NCI-H82 treated with DMSO at 0.1 percent for 48 hours (cell line): Measurements from ENCODE around the gene RNF126.
"Not testable (repeated sequence)": the region's sequence is repeated elsewhere in the genome, so short reads cannot be mapped to it uniquely, and the experiment has no call there.

Source experiments
- DNase-seq: peaks from one replicate; lab custom pipeline; 2025; ENCODE audit not compliant: unreplicated experiment; lab: John Stamatoyannopoulos, UW

Gene RNF126

DNA sequence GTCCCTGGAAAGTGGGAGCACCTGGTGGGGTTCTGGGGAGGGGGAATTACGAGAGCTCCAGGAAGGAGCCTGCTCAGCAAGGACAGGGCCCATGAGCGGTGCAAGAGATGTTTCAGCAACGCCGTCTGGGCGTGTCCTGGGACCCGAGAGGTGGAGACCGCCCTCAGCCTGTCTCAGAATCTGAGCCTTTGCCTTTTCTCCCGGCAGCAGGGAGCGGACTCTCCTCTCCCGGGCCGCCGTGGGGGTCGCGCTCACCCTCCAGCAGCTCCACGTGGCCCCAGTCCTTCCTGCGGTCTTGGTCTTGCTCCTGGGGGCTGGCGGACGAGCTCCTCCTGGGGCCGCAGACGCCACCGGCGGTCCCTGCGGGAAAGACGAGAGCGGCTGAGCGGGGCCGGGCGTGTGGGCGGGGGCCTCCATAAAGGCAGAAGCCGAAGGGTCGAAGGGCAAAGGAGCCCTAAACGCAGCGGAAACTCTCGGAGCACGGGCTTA, 30.4 kb downstream of the RNF126 start:
- no peak for DNase-seq

DNA sequence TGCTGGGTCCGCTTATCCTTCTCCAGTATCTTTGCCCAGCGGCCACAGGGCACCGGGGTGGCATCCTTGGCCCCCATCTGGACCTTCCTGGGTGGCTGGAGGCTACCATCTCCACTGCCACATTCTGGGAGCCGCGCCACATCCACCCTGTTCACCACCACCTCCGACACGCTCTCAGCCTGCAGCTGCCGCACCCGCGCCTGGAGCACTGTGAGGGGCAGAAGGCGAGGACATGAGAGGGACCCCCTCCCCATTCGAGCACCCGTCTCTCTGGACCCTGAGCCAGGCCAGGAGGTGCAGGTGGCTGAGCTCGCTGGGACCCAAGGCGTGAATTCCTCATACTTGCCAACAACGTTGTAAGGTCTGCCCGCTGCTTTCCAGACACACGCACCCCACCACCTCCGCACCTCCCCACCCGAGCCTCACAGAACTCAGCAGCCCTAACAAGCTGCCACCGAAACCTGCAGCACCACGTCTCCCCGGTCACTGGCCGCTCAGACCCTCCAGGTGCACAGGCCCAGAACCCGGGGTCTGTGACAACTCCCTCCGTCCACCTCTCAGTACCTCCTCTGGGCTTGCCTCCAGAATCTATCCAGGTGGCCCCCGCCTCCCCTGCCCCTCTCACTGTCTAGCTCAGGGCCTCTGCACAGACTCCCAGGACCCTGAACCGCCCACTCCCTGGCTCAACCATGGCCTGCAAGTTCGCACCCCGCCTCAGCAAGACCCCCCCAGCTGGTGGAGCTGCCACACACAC, 32.9 kb downstream of the RNF126 start:
- no peak for DNase-seq

GRCh38 chr19:629515-629914, 33.5 kb downstream of the RNF126 start:
- DNase-seq = not testable (repeated sequence)

- no peak for DNase-seq
Measured at GRCh38 chr19:628168-628567, 34.8 kb downstream of the RNF126 start.

DNA sequence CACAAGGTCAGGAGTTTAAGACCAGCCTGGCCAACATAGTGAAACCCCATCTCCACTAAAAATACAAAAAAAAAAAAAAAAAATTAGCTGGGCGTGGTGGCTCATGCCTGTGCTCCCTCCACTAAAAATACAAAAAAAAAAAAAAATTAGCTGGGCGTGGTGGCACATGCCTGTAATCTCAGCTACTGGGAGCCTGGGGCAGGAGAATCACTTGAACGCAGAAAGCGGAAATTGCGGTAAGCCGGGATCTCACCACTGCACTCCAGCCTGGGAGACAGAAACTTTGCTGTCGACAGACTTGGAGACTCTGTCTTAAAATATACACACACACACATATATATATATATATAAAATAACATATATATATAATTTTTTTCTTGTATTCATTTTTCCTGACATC, 36.4 kb downstream of the RNF126 start:
- not testable (repeated sequence) for DNase-seq

- no peak for DNase-seq
Measured at GRCh38 chr19:625257-625656, 37.8 kb downstream of the RNF126 start.

DNA sequence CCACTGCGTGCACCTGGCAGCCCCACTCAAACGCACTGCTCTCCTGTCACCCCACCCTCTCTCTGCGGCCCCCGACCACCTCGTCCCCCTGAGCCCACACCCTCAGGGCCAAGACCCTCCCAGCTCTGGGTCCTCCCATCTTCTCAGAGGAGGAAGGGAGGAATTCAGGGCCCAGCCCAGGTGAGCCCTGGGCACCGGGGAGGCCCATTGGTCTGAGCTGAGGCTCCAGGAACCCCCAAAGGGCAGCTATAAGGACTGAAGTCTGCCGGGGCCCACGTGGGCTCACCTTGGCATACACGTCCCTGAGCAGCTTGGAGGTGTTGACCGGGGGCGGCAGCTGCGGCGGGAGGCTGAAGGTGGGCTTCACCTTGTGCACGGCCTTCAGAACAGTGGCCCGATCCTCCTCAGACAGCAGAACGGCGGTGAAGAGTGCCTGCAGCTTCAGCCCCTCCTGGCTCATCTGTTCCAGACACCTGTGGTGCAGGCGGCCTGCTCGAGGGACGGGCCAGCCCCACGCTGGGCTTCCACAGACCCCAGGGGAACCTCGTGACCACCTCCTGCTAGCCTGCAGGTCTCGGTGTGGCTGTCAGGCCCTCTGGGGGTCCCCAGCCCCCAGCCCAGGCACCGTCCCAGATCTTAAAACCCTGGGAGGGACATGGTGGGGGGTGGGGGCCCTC, 38.4 kb downstream of the RNF126 start:
- DNase-seq = no peak

GRCh38 chr19:623974-624373, 39.0 kb downstream of the RNF126 start:
- DNase-seq = no peak

DNA sequence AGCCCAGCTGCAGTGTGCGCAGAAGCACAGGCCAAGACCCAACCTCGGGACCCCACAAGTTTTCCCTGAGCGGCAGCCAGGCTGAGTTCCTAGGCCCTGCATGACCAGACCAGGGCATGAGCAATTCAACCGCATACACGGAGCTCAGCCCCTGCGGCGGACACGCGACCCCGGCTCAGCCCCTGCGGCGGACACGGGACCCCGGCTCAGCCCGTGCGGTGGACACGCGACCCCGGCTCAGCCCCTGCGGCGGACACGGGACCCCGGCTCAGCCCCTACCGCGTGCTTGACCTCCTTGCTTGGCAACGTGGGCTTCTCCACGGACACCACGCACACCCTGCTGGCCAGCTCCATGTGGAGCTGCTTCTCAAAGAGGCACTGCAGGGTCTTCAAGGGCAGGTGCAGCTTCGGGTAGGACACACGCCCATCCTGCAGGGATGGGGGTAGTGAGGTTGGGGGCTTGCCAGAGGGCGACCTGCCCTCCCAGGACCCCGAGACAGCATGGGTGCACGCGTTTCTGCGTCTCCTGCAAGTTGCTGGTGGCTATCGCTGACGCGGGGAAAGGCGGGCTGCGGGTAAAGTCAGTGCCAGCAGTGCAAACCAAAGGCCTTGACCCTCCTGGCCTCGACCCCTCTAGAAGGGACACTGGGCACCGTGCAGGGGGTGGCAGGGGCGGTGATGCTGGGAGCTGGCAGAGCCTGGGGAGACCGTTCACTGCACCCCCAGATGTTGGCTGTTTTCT, 39.7 kb downstream of the RNF126 start:
- no peak for DNase-seq

DNA sequence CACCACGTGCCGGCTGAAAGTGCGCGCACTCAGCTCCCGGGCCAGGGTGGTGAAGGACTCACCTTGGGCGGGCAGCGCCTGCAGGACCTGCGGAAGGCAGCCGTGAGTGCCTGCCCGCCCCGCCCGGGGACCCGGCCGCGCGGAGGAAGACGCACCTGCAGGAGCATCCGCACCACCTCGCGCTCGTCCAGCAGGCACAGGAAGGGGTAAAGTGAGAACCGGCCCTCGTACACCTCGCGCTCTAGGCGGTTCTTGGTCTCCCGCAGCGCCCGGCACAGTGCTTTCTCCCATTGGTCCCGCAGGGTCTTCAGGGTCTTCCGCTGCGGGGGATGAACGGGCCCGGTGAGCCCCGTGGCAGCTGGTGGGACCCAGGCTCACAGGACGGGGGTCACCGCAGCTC, 40.3 kb downstream of the RNF126 start:
- DNase-seq = no peak

DNA sequence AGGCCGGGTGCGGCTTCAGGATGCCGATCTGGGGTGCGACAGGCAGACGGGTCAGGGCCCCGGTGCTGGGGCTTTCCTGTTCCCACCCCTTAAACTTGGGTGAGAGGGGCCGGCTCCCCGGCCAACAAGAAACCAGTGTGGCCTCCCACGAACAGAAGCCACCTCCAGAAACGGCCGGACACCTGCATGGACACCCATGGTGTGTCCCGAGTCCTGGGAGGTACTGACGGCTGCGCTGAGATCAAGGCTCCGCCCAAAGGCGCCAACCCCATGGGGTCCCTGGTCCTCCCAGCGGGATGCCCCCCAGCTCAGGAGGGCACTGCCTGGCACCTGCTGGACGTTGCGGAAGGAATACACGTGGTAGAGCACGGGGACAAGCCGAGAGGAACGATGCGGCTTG, 41.2 kb downstream of the RNF126 start:
- DNase-seq = no peak

- not testable (repeated sequence) for DNase-seq
Measured at GRCh38 chr19:621191-621590, 41.8 kb downstream of the RNF126 start.

GRCh38 chr19:620166-620862, 42.7 kb downstream of the RNF126 start:
- DNase-seq = no peak

DNA sequence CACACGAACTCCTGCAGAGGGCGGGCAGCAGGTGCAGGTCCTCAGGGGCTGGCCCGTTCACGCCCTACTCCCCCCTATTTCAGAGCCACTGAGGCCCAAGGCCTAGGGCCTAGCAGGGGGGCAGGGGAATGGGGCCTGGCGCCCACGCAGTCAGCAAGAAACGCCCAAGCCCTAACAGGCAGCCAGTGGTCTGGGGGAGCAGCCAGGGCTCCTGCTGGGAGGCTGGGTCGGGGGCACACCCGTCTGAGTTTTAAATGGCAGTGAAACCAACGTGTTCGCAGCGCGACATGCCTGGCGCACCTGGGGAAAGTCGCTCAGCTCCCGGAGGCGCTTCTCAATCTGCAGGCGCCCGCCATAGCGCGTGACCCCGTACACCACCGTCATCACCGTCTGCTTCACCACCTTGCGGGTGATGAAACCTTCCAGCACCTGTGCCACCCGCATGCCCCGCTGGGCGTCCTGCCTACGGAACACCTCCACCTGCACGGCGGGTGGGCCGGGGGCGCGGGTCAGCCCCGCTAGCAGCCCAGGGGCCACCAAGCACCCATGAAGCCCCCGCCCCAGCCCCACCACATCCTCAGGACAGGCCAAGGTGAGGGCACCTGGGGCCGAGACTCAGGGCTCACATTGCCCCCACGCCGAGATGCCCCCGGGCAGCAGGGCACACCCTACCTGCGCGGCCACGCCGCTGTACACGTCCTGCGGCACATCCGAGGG, 43.6 kb downstream of the RNF126 start:
- no peak for DNase-seq

- DNase-seq = no peak
Measured at GRCh38 chr19:618674-619285, 44.2 kb downstream of the RNF126 start.

DNA sequence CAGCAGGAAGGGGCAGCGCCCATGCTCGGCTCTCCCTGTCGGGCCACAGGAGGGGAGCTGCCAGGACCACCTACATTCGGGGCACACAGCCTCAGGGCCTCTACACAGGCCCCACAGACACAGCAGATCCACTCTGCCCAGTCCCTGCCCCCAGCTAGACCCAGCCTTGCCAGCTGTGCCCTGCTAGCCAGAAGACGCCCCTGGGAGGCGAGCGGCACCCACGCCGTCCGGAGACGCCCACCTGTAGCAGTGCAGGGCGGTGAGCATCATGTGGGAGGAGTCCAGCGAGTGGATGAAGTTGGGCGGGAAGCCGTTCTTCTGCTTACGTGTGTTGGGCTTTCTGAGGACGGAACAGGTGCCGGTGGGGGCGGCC, 44.8 kb downstream of the RNF126 start:
- DNase-seq = no peak

DNA sequence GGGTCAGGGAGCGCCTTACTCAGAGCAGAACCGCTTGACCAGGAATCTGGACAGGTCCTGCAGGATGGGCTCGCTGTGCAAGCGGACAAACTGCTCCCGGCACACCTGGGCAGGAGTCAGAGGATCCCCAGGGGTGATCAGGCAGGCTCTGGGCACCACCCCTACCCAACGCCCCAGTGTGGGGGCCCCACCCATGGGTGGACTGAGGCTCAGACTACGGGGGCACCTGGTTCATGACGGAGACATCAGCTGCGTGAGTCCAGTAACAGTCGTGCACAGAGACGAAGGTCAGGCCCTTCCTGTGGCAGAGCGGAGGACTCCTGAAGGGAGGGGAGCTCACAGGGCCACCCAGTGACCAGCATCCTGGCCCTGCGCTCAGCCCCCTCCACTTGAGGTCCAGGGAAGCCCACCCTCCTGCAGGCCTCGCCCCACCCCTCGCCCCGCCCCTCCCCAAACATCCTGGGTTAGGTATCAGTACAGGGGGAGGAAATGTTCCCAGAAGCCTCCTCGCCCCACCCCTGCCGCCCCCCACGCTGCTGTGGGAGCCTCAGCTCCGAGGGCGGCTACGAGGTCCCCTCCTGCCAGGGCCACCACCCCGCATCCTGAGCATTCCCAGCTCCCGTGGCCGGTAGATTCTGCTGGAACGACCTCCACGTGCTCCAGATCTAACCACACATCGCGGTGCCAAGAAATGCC, 45.3 kb downstream of the RNF126 start:
- no peak for DNase-seq

DNA sequence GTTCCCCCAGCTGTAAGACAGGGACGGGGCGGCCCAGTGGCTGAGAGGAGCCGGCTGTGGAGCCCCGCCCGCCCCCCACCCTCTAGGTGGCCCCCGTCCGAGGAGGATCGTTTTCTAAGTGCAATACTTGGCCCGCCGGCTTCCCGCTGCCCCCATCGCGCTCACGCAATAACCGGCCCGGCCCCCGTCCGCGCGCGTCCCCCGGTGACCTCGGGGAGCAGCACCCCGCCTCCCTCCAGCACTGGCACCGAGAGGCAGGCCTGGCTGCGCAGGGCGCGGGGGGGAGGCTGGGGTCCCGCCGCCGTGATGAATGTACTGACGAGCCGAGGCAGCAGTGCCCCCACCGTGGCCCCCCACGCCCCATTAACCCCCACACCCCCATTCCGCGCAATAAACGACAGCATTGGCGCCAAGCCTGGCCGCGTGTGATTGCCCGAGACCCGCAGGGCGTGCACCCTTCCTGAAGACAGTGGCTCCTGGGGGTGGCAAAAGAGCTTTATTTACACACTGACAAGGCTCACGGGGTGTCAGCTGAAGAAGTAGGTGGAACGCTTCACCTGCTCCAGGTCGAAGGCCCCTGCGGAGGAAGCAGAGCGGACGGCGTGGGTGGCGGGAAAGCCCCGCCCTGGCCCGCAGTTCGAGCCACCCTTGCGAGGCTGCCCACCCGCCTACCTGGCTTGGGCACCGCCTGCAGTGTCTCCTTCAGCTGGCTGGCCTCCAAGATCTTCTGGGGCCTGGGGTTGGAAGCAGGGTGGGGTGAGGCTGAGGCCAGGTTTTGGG, 46.1 kb downstream of the RNF126 start:
- no peak for DNase-seq
